A549 (cell line): ENCODE measurements around the gene KCNQ5. TPM values are rescaled to one million over a fixed set of nuclear protein-coding genes. Genes with fewer than 3 reads are reported as not detected.

Experiments used
- ATAC-seq, 2 experiments: fragments of 200-7000 bp in 1 of 2; fragments of >200 bp in 1 of 2; cut with Nextera tagmentation in 1 of 2; cut with Tn5 transposase in 1 of 2; 3 replicates each; pipeline versions ENCODE4 v1.8.0 to v1.9.1; 2018 to 2020; ENCODE audit warnings: mild to moderate bottlenecking in 1 of 2, moderate library complexity in 1 of 2
- CTCF ChIA-PET: fragments of 300-600 bp; sonication (Branson Sonifier 250); formaldehyde crosslinking; extraction: SDS; loops from one replicate; lab custom pipeline; 2021; ENCODE audit warnings: antibody characterized with exemption, inconsistent platforms; lab: Yijun Ruan, JAX
- POLR2A ChIA-PET: fragments of 350-600 bp; formaldehyde crosslinking; extraction: SDS; loops from one replicate; lab custom pipeline; 2021; ENCODE audit warnings: antibody characterized with exemption, inconsistent platforms; lab: Yijun Ruan, JAX
- DNase-seq, 2 experiments: peaks; one replicate each; pipeline versions ENCODE4 v3.0.0 to v3.0.0-alpha.2; 2011 to 2016; ENCODE audit warnings: low read depth in 1 of 2, low spot score in 1 of 2
- FAIRE-seq: peaks from 2 replicates; lab custom pipeline; 2011; peaks lifted over from hg19 to GRCh38; lab: Jason Lieb, UNC
- H3K27ac ChIP-seq, 2 experiments: fragments of >200 bp; sonication (Bioruptor Twin); formaldehyde crosslinking; 3 replicates each; pipeline ENCODE4 v1.5.1; 2016 to 2017
- H3K4me1 ChIP-seq: fragments of >200 bp; sonication (Bioruptor Twin); formaldehyde crosslinking; 3 replicates; pipeline ENCODE4 v1.6.1; 2016
- H3K4me2 ChIP-seq: fragments of >200 bp; sonication (Bioruptor Twin); formaldehyde crosslinking; 3 replicates; pipeline ENCODE4 v1.6.1; 2016
- H3K4me3 ChIP-seq: fragments of >200 bp; sonication (Bioruptor Twin); formaldehyde crosslinking; 3 replicates; pipeline ENCODE4 v1.5.1; 2016
- H3K9me3 ChIP-seq: fragments of >200 bp; sonication (Bioruptor Twin); formaldehyde crosslinking; 3 replicates; pipeline ENCODE4 v1.6.1; 2016
- CBX2 ChIP-seq: fragments of 200-600 bp; sonication (generic); IDR thresholded peaks from 2 replicates; pipeline ENCODE4 v1.6.1; 2016; ENCODE audit warnings: low read depth, mild to moderate bottlenecking, borderline replicate concordance
- CBX8 ChIP-seq: fragments of 200-600 bp; sonication (generic); IDR thresholded peaks from 2 replicates; pipeline ENCODE4 v1.6.1; 2016
- CHD2 ChIP-seq: fragments of 150-350 bp; IDR thresholded peaks from 2 replicates; pipeline ENCODE4 v1.6.1; 2014; ENCODE audit warnings: low read length; ENCODE audit not compliant: partially characterized antibody
- CHD4 ChIP-seq: fragments of 200-600 bp; sonication (generic); IDR thresholded peaks from 2 replicates; pipeline ENCODE4 v1.6.1; 2016; ENCODE audit warnings: antibody characterized with exemption, mild to moderate bottlenecking, borderline replicate concordance
- FOSB ChIP-seq: fragments of 250-450 bp; sonication (Bioruptor Pico); IDR thresholded peaks from 2 replicates; pipeline ENCODE4 v1.5.0; 2020; ENCODE audit warnings: mild to moderate bottlenecking, moderate library complexity
- FOSL2 ChIP-seq, 2 experiments: fragments of 450-650 bp in 1 of 2; fragments of >200 bp in 1 of 2; sonication (Bioruptor Twin) in 1 of 2; formaldehyde crosslinking; IDR thresholded peaks; 2 replicates each; pipeline versions ENCODE4 v1.5.0 to v1.6.1; 2016 to 2020; ENCODE audit warnings: mild to moderate bottlenecking in 1 of 2, moderate library complexity in 1 of 2
- FOXS1 ChIP-seq: fragments of 250-450 bp; sonication (Bioruptor Pico); IDR thresholded peaks from 2 replicates; pipeline ENCODE4 v1.5.0; 2020; ENCODE audit warnings: mild to moderate bottlenecking, moderate library complexity
- HDAC2 ChIP-seq: fragments of 200-600 bp; sonication (generic); IDR thresholded peaks from 2 replicates; pipeline ENCODE4 v1.6.1; 2016
- HES2 ChIP-seq: fragments of >200 bp; sonication (Bioruptor Twin); formaldehyde crosslinking; IDR thresholded peaks from 2 replicates; pipeline ENCODE4 v1.6.1; 2016
- HEYL ChIP-seq: fragments of 250-450 bp; sonication (Bioruptor Pico); IDR thresholded peaks from 2 replicates; pipeline ENCODE4 v1.8.0; 2021; ENCODE audit warnings: mild to moderate bottlenecking, moderate library complexity
- HOXB13 ChIP-seq: fragments of 250-450 bp; sonication (Bioruptor Pico); IDR thresholded peaks from 2 replicates; pipeline ENCODE4 v1.5.0; 2020; ENCODE audit warnings: low read depth, mild to moderate bottlenecking, moderate library complexity
- JUN ChIP-seq, 2 experiments: fragments of >200 bp; sonication (Bioruptor Twin); formaldehyde crosslinking; IDR thresholded peaks; 2 replicates in 1 of 2; 3 replicates in 1 of 2; pipeline ENCODE4 v1.6.1; 2016 to 2017
- MAFK ChIP-seq: fragments of 450-650 bp; IDR thresholded peaks from 2 replicates; pipeline ENCODE4 v1.6.1; 2014; ENCODE audit not compliant: partially characterized antibody
- MAZ ChIP-seq: fragments of 150-350 bp; IDR thresholded peaks from 2 replicates; pipeline ENCODE4 v1.6.1; 2014; ENCODE audit warnings: antibody characterized with exemption, low read depth, low read length, borderline replicate concordance
- MYC ChIP-seq: IDR thresholded peaks from 2 replicates; pipeline ENCODE4 v1.6.1; 2012; ENCODE audit warnings: mild to moderate bottlenecking, inconsistent platforms, low read length, improper control_type of control experiment, borderline replicate concordance
- NFE2L2 ChIP-seq: fragments of 150-350 bp; conservative IDR thresholded peaks from 2 replicates; pipeline ENCODE4 v1.6.1; 2014; ENCODE audit warnings: low read length
- RAD21 ChIP-seq, 2 experiments: fragments of >200 bp in 1 of 2; sonication (Bioruptor Twin) in 1 of 2; formaldehyde crosslinking in 1 of 2; IDR thresholded peaks in 1 of 2; conservative IDR thresholded peaks in 1 of 2; 2 replicates in 1 of 2; 3 replicates in 1 of 2; pipeline ENCODE4 v1.6.1; 2012 to 2018; ENCODE audit warnings: inconsistent platforms in 1 of 2
- RFX5 ChIP-seq: fragments of 450-650 bp; IDR thresholded peaks from 2 replicates; pipeline ENCODE4 v1.7.1; 2014; ENCODE audit warnings: antibody characterized with exemption, mild to moderate bottlenecking, moderate library complexity
- SMC3 ChIP-seq: fragments of >200 bp; sonication (Bioruptor Twin); formaldehyde crosslinking; IDR thresholded peaks from 3 replicates; pipeline ENCODE4 v1.6.1; 2018; ENCODE audit warnings: inconsistent platforms
- SREBF2 ChIP-seq: fragments of 450-650 bp; IDR thresholded peaks from 2 replicates; pipeline ENCODE4 v1.6.1; 2014; ENCODE audit warnings: mild to moderate bottlenecking, moderate library complexity
- ZFP36 ChIP-seq: fragments of 450-650 bp; IDR thresholded peaks from 2 replicates; pipeline ENCODE4 v1.6.1; 2014; ENCODE audit warnings: borderline replicate concordance; ENCODE audit not compliant: partially characterized antibody
- WGBS: methylation state at CpG from one replicate; pipeline ENCODE4 v1.1.6; 2017; ENCODE audit errors: missing lambda C conversion rate; 5-methylcytosine and 5-hydroxymethylcytosine counted together
- polyA plus RNA-seq, 4 experiments: library from polyadenylated mRNA; depleted of rRNA in 3 of 4; stranded (reverse); fragments of >200 nt; fragmentation: RNase III in 1 of 4; extraction: RNeasy Plus Mini Kit Qiagen cat#74134 plus additional on column Dnase treatment in 1 of 4; gene quantifications; 2 replicates in 3 of 4; 3 replicates in 1 of 4; pipeline ENCODE4 v1.2.3, GENCODE V29; 2011 to 2017
- TF ChIP-seq, protein P1 (sequence below): fragments of 150-350 bp; IDR thresholded peaks from 2 replicates; pipeline ENCODE4 v1.6.1; 2014; ENCODE audit warnings: low read depth, mild to moderate bottlenecking, low read length
- TF ChIP-seq, protein P2 (sequence below): fragments of 450-650 bp; IDR thresholded peaks from 2 replicates; pipeline ENCODE4 v1.6.1; 2014; ENCODE audit warnings: antibody characterized with exemption
- TF ChIP-seq, protein P3 (sequence below): fragments of 250-450 bp; sonication (Bioruptor Pico); IDR thresholded peaks from 2 replicates; pipeline ENCODE4 v1.5.0; 2020; ENCODE audit warnings: low read depth, mild to moderate bottlenecking, moderate library complexity

KCNQ5 gene
- polyA plus RNA-seq, 2 of the 4 experiments (the other 2 are of a cell fraction), result 1.2 to 1.3 TPM

DNA sequence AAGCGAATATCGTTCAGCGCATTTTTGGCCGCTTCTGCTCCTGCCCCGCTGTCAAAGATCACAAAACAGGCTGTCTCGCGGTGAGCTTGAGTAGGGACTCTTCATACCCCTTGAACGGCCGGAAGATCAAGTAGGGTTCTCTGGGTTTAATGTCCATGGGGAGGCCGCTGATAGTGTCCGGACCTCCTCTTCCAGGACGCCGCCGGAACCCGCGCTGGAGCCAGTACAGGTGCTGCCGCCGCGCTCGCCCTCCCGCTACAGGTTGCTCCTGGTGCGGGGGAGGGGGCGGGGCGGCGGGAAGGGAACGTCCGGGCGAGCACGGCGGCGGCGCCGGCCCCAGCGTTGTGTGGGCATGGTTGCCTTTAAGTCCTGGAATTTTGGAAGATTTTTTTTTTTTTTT is 536.0 kb downstream of the KCNQ5 start (continued):
- TF ChIP-seq CHD2 (no peak), HEYL (CRISPR knock-in tag) (no peak)

- WGBS, result 57% methylated on average over 4 of the region's 4 CpGs
- CTCF ChIA-PET, result interaction anchor here (0.5 kb wide), 1 partner anchor 444 kb away, joined by 4 read pairs; no protein-coding TSS in a partner anchor
- FAIRE-seq, result no peak
These were observed 547.2 kb downstream of the KCNQ5 start for GRCh38 chr6:73169111-73169510.

GRCh38 chr6:73169633-73170032 is 547.8 kb downstream of the KCNQ5 start:
- Histone ChIP-seq H3K4me3 (no peak overlapping the region), H3K4me1 (no peaks in the 10 kb centered on the region), H3K4me2 (no peak overlapping the region), H3K27ac (no peak overlapping the region), H3K9me3 (no peaks in the 10 kb centered on the region)
- ChIA-PET POLR2A (no interaction called here), CTCF (interaction anchor here (0.7 to 1.1 kb wide), 2 partner anchors 589 to 758 kb away, joined by 3 read pairs; no protein-coding TSS in a partner anchor)
- no peak for ATAC-seq
- FAIRE-seq, result no peak
- WGBS, result 66% methylated on average over 5 of the region's 5 CpGs
- DNase-seq, result no peak
- no peak for TF ChIP-seq FOSL2 (IDR thresholded peaks at IDR 0.05)
- no peak for TF ChIP-seq FOSL2 (CRISPR knock-in tag; IDR thresholded peaks at IDR 0.05)
- TF ChIP-seq, protein P1, sequence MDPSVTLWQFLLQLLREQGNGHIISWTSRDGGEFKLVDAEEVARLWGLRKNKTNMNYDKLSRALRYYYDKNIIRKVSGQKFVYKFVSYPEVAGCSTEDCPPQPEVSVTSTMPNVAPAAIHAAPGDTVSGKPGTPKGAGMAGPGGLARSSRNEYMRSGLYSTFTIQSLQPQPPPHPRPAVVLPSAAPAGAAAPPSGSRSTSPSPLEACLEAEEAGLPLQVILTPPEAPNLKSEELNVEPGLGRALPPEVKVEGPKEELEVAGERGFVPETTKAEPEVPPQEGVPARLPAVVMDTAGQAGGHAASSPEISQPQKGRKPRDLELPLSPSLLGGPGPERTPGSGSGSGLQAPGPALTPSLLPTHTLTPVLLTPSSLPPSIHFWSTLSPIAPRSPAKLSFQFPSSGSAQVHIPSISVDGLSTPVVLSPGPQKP, result no peak
- no peak for TF ChIP-seq JUN (IDR thresholded peaks at IDR 0.05)

More at GRCh38 chr6:73169111-73169510, 547.2 kb downstream of the KCNQ5 start:
- Histone ChIP-seq H3K4me1 (no peaks in the 10 kb centered on the region), H3K4me2 (no peak overlapping the region), H3K4me3 (no peak overlapping the region), H3K27ac (no peak overlapping the region), H3K9me3 (no peaks in the 10 kb centered on the region)
- POLR2A ChIA-PET, result no interaction called here
- TF ChIP-seq HOXB13 (CRISPR knock-in tag) (no peak), RAD21 (conservative IDR thresholded peaks at IDR 0.05 in 1 of 2, IDR thresholded peaks at IDR 0.05 in 1 of 2) (no peak), MAFK (no peak), RFX5 (no peak), NFE2L2 (no peak), FOSB (no peak), SMC3 (no peak), CHD4 (no peak), MYC (no peak), CBX8 (no peak), HES2 (no peak), SREBF2 (no peak), HDAC2 (no peak), CBX2 (no peak), ZFP36 (no peak), FOXS1 (CRISPR knock-in tag) (no peak), MAZ (no peak)
- TF ChIP-seq, protein P2, sequence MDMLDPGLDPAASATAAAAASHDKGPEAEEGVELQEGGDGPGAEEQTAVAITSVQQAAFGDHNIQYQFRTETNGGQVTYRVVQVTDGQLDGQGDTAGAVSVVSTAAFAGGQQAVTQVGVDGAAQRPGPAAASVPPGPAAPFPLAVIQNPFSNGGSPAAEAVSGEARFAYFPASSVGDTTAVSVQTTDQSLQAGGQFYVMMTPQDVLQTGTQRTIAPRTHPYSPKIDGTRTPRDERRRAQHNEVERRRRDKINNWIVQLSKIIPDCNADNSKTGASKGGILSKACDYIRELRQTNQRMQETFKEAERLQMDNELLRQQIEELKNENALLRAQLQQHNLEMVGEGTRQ, result no peak
- TF ChIP-seq, protein P3, sequence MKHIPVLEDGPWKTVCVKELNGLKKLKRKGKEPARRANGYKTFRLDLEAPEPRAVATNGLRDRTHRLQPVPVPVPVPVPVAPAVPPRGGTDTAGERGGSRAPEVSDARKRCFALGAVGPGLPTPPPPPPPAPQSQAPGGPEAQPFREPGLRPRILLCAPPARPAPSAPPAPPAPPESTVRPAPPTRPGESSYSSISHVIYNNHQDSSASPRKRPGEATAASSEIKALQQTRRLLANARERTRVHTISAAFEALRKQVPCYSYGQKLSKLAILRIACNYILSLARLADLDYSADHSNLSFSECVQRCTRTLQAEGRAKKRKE (CRISPR knock-in tag), result no peak
- no peak for DNase-seq
- no peak for ATAC-seq
